Ecto neural progenitor cell (in vitro differentiated cells): Measurements from ENCODE around the gene PRXL2C.
"Not testable (repeated sequence)": the region's sequence is repeated elsewhere in the genome, so short reads cannot be mapped to it uniquely, and the experiment has no call there.

Experiments used
- DNase-seq: peaks from one replicate; pipeline ENCODE4 v3.0.0-alpha.2; 2018; ENCODE audit warnings: low spot score

PRXL2C gene, protein sequence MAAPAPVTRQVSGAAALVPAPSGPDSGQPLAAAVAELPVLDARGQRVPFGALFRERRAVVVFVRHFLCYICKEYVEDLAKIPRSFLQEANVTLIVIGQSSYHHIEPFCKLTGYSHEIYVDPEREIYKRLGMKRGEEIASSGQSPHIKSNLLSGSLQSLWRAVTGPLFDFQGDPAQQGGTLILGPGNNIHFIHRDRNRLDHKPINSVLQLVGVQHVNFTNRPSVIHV

DNA sequence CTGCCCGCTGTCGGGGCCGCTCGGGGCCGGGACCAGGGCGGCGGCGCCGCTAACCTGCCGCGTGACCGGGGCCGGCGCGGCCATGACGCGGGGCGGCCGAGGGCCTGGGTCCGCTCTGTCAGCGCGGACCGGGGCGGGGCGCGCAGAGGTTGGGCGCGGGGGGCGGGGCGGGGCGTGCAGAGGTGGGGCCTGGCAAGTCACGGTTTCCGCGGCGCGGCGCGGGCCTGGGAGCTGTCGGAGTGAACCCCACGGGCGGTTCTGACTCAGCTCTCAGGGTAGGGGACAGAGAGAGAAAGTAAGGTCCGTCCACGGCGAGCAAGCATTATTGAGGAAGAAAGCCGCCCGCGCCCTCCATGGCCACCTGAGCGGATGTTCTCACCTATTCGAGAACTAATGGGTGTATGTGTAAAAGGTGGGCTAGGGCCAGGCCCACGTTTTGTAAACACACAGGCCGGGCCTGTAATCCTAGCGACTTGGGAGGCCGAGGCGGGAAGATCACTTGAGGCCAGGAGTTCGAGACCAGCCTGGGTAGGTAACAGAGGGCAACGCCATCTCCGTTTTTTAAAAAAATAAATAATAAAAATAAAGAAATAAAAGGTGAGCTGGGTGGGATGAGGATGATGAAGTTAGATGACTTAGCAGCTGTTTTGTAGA is at the start of gene PRXL2C:
TSS of gene PRXL2C (minus strand) at position 120 of the 654 bp plus-strand sequence. CDS start at position 84, 36 bp downstream.
- no peak for DNase-seq

DNA sequence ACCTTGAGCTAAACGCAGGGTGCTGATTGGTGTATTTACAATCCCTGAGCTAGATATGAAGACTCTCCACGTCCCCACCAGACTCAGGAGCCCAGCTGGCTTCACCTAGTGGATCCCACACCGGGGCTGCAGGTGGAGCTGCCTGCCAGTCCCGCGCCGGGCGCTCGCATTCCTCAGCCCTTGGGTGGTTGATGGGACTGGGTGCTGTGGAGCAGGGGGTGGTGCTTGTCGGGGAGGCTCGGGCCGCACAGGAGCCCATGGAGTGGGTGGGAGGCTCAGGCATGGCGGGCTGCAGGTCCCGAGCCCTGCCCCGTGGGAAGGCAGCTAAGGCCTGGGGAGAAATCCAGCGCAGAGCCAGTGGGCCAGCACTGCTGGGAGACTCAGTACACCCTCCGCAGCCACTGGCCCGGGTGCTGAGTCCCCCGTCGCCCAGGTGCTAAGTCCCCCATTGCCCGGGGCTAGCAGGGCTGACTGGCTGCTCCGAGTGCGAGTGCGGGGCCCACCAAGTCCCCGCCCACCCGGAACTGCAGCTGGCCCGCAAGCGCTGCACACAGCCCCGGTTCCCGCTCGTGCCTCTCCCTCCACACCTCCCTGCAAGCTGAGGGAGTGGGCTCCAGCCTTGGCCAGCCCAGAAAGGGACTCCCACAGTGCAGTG is 45.7 kb upstream of the PRXL2C start:
- DNase-seq, result not testable (repeated sequence)

DNA sequence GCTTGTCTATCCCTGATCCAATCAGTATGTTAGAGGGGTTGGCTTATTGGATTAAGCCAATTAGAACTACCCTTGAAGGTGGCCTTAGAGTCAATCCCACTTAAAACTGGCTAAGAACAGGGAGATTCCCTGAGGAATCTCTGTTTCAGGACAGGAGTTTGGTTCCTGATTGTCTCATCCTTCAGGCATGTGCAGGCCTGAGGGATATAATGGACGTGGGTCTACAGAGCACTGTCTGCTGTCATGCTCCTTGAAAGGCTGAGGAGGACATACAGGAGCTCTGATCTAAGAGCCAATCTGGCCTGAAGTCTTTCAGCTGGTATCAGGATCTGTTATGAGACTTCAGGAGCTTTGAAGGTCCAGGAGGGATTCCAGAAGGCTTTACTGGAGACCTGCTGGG is 36.2 kb upstream of the PRXL2C start:
- DNase-seq, result no peak

DNA sequence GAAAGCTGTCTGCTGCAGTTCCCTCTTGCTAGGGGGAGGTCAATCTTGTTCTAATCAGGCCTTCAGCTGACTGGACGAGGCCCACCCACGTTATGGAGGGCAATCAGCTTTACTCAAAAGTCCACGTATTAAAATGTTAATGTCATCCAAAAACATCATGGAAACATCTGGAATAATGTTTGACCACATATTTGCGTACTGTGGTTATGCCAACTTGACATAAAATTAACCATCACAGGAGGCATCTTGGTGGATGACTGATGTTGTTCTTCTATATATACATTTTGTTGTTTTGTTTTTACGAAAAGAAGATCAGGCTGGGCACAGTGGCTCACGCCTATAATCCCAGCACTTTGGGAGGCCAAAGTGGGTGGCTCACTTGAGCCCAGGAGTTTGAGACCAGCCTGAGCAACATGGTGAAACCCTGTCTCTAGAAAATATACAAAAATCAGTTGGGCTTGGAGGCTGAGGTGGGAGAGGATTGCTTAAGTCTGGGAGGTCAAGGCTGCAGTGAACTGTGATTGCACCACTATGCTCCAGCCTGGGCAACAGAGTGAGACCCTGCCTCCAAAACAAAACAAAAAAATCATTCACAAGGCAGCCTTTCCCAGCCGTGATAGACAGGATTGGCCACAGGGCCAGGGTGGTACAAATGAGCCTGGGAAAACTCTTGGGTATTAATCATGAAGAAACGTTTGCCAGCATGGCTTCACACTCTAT is 33.8 kb upstream of the PRXL2C start:
- DNase-seq, result no peak

DNA sequence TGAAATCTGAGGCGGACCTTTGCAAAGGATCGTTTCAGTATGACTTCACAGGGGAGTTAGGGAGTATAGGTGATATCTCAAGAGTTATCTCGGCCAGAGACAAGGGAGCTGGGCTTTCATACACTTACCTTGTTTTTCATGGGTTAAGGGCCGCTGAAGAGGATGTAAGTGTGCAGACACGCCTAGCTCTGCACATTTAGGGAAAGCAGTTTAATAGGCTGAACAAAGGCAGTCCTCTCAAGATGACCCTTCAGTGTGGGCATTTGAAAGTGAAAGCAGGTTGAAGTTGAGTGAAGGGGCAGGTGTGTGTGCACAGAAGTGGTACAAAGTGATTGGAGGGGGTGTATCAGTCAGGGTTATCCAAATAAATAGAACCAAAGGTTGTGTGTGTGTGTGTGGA is 33.1 kb upstream of the PRXL2C start:
- DNase-seq, result no peak

DNA sequence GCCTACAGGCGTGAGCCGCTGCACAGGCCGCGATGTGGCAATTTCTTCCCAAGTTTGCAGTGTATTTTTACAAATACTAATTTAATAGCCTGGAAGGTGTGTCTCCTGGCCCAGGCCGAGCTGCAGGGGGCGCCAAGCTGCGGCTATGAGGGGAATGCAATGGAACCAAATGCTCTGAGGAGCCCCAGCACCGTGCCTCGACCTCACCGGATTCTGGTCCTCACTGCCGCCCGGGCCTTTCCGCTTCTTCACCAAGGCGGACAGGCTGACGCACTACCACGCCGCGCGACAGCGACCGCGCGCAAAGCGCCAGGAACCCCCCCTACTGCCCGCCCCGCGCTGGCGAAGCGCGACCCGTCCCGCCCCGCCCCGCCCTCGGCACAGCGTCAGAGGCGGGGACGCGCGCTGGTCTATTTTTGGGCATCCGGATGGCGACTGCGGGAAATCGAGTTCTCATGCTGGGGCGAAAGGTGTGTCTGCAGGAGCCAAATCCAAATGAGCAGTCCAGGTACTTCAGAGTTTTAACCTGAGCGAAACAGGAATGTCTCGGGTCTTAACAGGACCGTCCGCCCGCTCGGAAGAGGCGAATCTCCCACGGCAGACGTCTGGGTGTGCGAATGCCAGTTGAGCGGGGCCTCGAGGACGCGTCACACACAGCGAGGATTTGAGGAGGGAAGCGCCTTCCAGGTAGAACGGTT is 31.7 kb upstream of the PRXL2C start:
- peak; percentile 66 for DNase-seq

DNA sequence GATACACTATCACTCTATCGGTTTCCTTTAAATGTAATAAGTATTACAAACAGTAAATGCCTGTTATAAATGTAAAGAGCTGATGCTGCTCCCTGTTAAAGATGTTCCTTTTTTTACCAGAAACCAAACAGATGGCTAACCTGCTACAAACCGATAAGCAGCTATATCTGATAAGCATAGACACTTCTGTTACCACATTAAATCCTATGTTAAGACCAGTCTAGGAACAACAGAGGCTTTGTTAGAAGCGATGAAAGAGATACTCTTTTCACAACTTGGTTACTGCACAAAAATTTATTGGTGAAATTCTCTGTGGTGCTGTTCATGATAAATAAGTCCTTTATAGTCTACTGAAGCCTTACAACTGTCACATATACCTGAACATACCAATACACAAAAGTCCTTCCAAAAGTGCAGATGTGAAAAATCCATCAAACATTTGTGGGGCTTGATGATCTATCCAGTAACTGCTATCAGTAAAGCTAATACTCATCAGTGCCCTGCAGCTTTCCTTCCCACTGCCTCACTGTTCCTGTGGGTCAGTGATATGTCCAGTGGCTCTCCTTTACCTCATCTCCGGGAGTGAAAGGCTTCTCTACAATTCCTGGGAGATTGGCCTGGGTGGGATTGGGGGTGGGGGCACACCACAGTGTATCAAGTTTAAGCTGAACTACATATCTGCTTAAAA is 25.8 kb upstream of the PRXL2C start:
- no peak for DNase-seq

DNA sequence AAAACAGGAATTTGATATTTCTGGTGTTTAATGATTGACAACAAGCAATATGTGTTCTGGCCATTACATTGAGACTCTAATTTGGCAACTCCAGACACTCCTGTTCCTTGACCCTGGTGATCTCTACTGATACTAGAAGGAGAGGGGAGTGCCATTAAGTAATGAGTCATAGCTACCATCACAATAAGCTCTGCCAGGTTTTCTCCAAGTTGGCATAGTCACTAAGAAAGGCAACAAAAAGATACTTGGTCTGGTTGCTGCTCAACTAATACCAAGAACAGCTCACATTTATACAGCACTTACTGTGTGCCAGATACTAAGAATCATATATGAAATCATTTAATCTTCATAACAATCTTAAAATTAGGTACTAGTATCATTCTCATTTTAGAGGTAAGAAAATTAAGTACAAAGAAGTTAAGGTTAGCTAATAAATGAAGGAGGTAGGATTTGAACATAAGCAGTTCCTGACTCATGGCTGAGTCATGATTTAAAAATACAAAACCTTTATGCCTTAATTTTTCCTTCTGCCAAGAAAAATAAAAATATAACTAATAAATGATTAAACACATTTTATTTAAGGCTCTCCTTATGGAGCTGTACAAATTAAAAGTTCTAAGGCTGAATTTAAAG is 19.9 kb upstream of the PRXL2C start:
- DNase-seq, result no peak

DNA sequence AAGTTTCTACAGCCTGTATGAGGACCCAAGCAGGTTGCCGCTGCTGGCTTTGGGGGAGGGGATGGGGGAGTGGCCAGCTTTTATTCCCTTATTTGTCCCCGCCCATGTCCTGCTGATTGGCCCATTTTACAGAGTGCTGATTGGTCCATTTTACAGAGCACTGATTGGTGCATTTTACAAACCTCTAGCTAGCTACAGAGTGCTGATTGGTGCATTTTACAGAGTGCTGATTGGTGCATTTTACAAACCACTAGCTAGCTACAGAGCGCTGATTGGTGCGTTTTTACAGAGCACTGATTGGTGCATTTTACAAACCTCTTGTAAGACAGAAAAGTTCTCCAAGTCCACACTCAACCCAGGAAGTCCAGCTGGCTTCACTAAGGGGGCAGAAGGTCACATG is 18.7 kb upstream of the PRXL2C start:
- DNase-seq, result not testable (repeated sequence)

DNA sequence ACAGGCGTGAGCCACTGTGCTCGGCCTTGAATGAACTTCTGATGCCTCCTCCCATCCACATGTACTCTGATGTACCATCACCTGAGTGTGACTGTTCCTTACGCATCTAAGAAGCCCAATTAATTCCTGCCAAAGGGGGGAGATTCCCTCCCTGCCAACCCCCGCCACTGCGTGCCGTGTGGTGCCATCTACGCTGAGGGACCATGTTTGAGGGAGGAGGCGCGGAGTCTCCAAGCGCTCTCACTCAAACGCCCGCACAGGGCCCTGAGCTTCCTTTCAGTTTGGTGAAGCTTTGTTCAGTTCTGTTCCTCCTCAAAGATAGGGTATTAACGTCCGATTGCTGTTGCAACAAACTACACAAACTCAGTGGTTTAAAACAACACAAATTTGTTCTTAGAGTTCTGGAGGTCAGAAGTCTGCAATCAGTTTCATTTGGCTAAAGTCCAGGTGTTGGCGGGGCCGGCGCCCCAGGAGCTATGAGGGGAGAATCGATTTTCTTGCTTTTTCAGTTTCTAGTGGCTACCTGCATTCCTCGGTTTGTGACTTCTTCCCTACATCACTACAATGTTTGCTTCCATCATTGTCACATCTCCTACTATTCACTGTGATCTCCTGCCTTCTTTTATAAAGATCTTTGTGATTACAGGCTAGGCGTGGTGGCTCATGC is 13.9 kb upstream of the PRXL2C start:
- no peak for DNase-seq

DNA sequence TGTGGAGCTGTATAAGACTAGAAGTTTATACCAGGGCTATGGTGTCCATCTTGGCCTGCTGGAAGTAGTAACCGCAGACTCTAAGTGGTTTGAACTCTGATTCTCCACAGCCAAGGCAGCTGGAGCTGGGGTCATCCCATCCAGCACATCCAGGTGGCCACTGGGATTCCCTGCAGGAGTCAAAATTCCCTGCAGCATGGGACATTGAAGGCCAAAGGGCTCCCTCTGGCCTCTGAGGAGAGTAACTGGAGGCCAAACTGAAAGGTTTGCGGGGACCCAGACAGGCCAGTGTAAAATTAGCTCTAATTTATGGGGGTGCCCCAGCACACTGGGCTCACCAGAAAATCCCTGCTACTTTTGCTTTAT is 12.2 kb upstream of the PRXL2C start:
- DNase-seq, result no peak

DNA sequence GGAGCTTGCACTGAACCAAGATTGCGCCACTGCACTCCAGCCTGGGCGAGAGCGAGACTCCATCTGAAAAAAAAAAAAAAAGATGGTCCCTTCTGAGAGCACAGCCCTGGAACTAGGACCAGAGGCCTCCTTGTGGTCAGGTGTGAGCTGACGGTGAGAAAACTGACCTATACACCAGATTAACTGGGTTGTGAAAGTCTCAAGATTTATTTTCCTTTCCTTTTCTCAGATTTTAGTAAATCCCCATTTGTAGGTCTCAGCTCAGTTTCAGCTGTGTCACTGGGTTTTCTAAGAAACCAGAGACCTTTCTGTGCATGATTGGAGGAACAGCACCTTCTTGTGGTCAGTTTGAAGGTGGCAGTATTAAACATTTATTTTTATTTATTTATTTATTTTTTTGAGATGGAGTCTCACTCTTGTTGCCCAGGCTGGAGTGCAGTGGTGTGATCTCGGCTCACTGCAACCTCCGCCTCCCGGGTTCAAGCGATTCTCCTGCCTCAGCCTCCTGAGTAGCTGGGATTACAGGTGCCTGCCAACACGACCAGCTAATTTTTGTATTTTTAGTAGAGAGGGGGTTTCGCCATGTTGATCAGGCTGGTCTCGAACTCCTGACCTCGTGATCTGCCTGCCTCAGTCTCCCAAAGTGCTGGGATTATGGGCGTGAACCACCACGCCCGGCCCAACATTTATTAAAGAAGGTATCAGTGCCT is 11.7 kb upstream of the PRXL2C start:
- not testable (repeated sequence) for DNase-seq

DNA sequence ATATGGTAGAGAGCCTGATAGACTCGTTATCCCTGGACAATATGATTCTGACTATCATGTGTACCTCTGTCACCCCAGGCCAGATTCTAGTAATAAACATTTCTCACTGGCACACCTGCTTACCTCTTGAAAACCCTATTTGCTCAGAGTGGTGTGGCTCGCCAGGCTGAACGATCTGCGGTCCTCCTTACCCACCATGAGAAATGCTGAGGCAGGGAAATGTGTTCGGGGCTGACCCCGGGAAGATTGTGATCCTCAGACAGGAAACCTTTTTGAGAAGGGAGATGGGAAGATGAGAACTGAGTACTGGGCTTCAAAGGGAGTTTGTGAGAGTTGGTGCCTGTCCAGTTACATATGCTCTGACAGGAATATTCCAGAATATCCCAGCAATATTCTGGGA is 10.7 kb upstream of the PRXL2C start:
- DNase-seq, result no peak

DNA sequence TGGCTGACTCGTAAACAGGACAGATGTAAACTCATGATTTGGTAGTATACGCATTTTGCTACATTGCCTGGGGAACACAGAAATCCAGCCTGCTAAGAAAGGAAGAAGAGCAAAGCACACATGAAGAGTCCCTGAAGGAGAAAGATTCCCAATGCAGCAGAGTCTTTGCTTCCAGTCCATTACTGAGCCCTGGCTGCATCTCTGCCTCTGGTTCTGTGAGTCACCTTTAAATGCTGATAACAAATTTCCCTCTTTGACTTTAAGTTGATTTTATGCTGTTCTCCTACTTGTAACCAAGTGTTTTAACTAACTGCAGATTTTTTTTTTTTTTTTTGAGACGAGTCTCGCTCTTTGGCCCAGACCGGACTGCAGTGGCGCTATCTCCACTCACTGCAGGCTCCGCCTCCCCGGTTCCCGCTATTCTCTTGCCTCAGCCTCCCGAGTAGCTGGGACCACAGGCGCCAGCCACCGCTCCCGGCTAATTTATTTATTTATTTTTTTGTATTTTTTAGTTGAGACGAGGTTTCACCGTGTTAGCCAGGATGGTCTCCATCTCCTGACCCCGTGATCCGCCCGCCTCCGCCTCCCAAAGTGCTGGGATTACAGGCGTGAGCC is 8.5 kb upstream of the PRXL2C start:
- no peak for DNase-seq

DNA sequence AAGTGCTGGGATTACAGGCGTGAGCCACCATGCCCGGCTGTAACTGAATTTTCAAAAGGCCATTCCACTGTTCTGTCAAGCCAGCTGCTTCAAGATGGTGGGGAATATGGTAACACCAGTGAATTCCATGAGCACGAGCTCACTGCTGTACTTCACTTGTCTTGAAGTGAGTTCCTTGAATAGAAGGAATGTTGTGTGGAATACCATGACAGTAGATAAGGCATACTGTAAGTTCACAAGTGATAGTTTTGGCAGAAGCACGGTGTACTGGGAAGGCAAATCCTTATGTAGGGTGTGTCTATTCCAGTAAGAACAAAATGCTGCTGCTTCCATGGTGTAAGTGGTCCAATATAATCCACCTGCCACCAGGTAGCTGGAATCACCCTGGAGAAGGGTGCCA is 6.6 kb upstream of the PRXL2C start:
- no peak for DNase-seq

DNA sequence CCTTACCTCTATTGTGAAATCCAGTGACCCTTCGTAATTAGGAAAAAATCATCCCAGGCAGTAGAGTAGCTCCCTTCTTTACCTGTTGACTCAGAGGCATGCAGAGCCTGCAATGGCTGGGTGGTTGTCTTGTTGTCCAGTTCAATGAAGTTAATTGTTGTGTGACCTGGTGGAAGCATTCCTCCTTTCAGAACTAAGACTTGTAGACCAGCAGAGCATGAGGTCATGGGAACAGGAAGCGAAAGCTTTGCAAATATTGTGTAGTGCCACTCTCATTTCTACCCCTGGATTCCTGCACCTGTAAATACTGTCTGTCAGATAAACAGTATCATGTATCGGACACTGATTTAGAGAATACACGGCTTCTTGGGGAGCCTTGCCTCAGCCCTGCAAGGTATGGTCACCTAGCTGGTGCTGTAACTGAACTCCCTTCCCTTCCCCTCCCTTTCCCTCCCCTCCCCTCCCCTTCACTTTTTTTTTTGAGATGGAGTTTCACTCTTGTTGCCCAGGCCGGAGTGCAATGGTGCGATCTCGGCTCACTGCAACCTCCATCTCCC is 5.7 kb upstream of the PRXL2C start:
- no peak for DNase-seq

DNA sequence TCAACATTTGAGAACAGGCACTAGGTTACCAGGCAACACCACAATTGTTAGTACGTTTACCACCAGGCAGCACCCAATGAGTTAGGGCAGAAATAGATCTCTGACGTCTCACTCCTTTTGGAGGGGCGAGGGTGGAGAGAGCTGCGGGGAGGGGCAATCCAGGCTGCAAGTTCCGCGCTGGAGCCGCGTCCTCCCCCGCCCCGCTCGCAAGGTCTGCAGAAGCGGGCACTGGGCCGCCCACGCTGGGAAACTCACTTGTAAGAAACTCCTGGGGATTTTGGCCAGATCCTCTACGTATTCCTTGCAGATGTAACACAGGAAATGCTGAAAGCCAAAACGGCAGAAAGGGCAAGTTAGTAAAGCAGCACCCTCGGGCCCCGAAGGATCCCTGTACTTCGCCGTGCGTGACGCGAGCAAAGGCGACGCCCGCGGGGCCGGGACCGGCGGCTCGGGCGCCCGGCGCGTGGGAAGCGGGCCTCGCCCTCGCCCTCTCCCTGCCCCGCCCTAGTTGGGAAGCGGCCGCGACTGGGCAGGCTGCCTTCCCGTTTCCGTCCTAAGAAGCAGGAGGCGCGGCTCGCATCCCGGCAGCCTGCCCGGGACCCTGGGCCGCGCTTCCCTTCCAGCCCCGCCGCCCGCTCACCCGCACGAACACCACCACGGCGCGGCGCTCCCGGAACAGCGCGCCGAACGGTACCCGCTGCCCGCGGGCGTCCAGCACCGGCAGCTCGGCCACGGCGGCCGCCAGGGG is 493 bp downstream of the PRXL2C start:
- peak; percentile 85 for DNase-seq

DNA sequence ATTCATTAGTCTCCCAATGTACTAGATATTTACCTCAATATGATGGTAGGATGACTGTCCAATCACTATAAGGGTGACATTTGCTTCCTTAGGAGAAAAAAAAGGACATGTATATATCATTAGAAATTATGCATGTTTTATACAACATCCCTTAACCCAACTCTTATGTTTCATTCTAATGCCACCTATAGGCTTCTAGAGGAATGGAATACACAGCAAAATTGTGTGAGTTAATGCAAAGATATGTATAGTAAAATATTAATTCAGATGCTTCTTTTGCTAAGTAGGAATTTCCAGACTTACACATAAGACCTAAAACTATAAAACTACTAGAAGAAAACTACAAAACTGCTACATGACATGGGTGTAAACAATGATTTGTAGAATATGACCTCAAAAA is 3.5 kb downstream of the PRXL2C start:
- no peak for DNase-seq
